Neuronal stem cell (in vitro differentiated cells): Measurements from ENCODE around the gene GPR62.

ENCODE experiments used
- DNase-seq: peaks from one replicate; pipeline ENCODE4 v3.0.0-alpha.2; 2013; ENCODE audit warnings: low spot score
- H2AFZ ChIP-seq: one replicate; pipeline ENCODE4 v1.6.1; 2013; ENCODE audit warnings: mild to moderate bottlenecking, low read length, inconsistent platforms
- H2AK5ac ChIP-seq: 2 replicates; pipeline ENCODE4 v1.6.1; 2013; ENCODE audit warnings: low read depth, mild to moderate bottlenecking, inconsistent platforms, low read length, moderate library complexity, mixed read lengths
- H2BK120ac ChIP-seq: 2 replicates; pipeline ENCODE4 v1.6.1; 2013; ENCODE audit warnings: low read depth, mild to moderate bottlenecking, inconsistent platforms, low read length, moderate library complexity, mixed read lengths
- H2BK12ac ChIP-seq: one replicate; pipeline ENCODE4 v1.6.1; 2013; ENCODE audit warnings: low read length, inconsistent platforms
- H2BK15ac ChIP-seq: 2 replicates; pipeline ENCODE4 v1.6.1; 2013; ENCODE audit warnings: mild to moderate bottlenecking, low read length, inconsistent platforms, mixed read lengths
- H2BK5ac ChIP-seq: one replicate; pipeline ENCODE4 v1.6.1; 2013; ENCODE audit warnings: inconsistent platforms, mild to moderate bottlenecking, low read length, moderate library complexity
- H3K14ac ChIP-seq: one replicate; pipeline ENCODE4 v1.6.1; 2013; ENCODE audit warnings: low read length, inconsistent platforms
- H3K18ac ChIP-seq: 2 replicates; pipeline ENCODE4 v1.6.1; 2013; ENCODE audit warnings: low read length, inconsistent platforms
- H3K23ac ChIP-seq: 2 replicates; pipeline ENCODE4 v1.6.1; 2013; ENCODE audit warnings: low read depth, mild to moderate bottlenecking, mixed read lengths, low read length, inconsistent platforms; ENCODE audit not compliant: poor library complexity
- H3K27ac ChIP-seq: replicated peaks from 3 replicates; pipeline ENCODE4 v1.5.1; 2013; ENCODE audit warnings: low read length, inconsistent platforms
- H3K27me3 ChIP-seq, 3 experiments: 2 replicates each; pipeline ENCODE4 v1.6.1; 2013; ENCODE audit warnings: low read length in 3 of 3, mild to moderate bottlenecking in 2 of 3, inconsistent platforms in 1 of 3, low read depth in 1 of 3, mixed read lengths in 1 of 3, moderate library complexity in 1 of 3; ENCODE audit not compliant: control insufficient read depth in 3 of 3, insufficient read depth in 3 of 3
- H3K36me3 ChIP-seq, 2 donors: replicated peaks in 1 of 2; 2 replicates each; pipeline ENCODE4 v1.6.1; 2013; ENCODE audit warnings: low read length in 2 of 2; ENCODE audit not compliant: control insufficient read depth in 2 of 2, insufficient read depth in 2 of 2
- H3K4ac ChIP-seq: 2 replicates; pipeline ENCODE4 v1.6.1; 2013; ENCODE audit warnings: inconsistent platforms, mild to moderate bottlenecking, low read length, moderate library complexity
- H3K4me1 ChIP-seq, 2 donors: 1 replicate in 1 of 2; 2 replicates in 1 of 2; pipeline ENCODE4 v1.6.1; 2013; ENCODE audit warnings: low read length in 2 of 2, low read depth in 1 of 2; ENCODE audit not compliant: control insufficient read depth in 2 of 2, insufficient read depth in 1 of 2
- H3K4me2 ChIP-seq: one replicate; pipeline ENCODE4 v1.6.1; 2013; ENCODE audit warnings: mild to moderate bottlenecking, low read length, inconsistent platforms; ENCODE audit not compliant: insufficient read depth, poor library complexity, severe bottlenecking
- H3K4me3 ChIP-seq, 2 donors: 2 replicates each; pipeline ENCODE4 v1.5.1; 2013; ENCODE audit warnings: low read length in 2 of 2, mild to moderate bottlenecking in 2 of 2, inconsistent platforms in 1 of 2, moderate library complexity in 1 of 2
- H3K79me1 ChIP-seq: one replicate; pipeline ENCODE4 v1.6.1; 2013; ENCODE audit warnings: low read depth, mild to moderate bottlenecking, inconsistent platforms, low read length, moderate library complexity
- H3K9ac ChIP-seq: one replicate; pipeline ENCODE4 v1.6.1; 2013; ENCODE audit warnings: mild to moderate bottlenecking, low read depth, low read length, inconsistent platforms; ENCODE audit not compliant: poor library complexity
- H3K9me3 ChIP-seq, 2 donors: replicated peaks in 1 of 2; 2 replicates each; pipeline versions ENCODE3 to v1.6.1; 2013; ENCODE audit warnings: low read length in 2 of 2, mild to moderate bottlenecking in 2 of 2, inconsistent platforms in 1 of 2, low read depth in 1 of 2, mixed read lengths in 1 of 2, moderate library complexity in 1 of 2; ENCODE audit not compliant: control insufficient read depth in 2 of 2, insufficient read depth in 1 of 2
- H4K8ac ChIP-seq: one replicate; pipeline ENCODE4 v1.6.1; 2013; ENCODE audit warnings: low read depth, mild to moderate bottlenecking, inconsistent platforms, low read length, moderate library complexity
- H4K91ac ChIP-seq: one replicate; pipeline ENCODE4 v1.6.1; 2013; ENCODE audit warnings: low read length, low read depth, mild to moderate bottlenecking, inconsistent platforms; ENCODE audit not compliant: poor library complexity
- WGBS, 2 donors: extraction: QIAGEN DNeasy Blood & Tissue Kit; methylation state at CpG; one replicate each; pipeline ENCODE4 v1.1.7; 2013; ENCODE audit warnings: missing lambda C conversion rate in 2 of 2, mixed read lengths in 1 of 2; ENCODE audit not compliant: insufficient read length in 2 of 2, insufficient replicate concordance in 1 of 2; ENCODE audit errors: extremely low coverage in 2 of 2; 5-methylcytosine and 5-hydroxymethylcytosine counted together

The GPR62 gene

GRCh38 chr3:51982838-51983577 lies 27.8 kb downstream of the GPR62 start, which contains the start of gene ACY1:
Gene ACY1 (plus strand): TSS chr3:51983535. CDS start chr3:51984065, 530 bp downstream.
- no CpG with 5 or more reads among the region's 68 CpGs for WGBS, 2 donors
- Histone ChIP-seq H3K23ac (peak within 1 kb of the TSS; percentile 97), H3K27me3 (no peaks in the 10 kb centered on the region), H2BK5ac (peak within 1 kb of the TSS; percentile 55), H3K18ac (peak within 1 kb of the TSS; percentile 89), H3K9ac (peak within 1 kb of the TSS; percentile 94), H3K4me1 (peaks cover 11 to 13% of the 10 kb centered on the region in 2 donors), H3K4me2 (peak within 1 kb of the TSS; percentile 87), H4K8ac (no peak within 1 kb of the TSS), H2AFZ (peak within 1 kb of the TSS; percentile 96), H3K14ac (peak within 1 kb of the TSS; percentile 49), H2BK12ac (peak within 1 kb of the TSS; percentile 8), H2BK120ac (peak within 1 kb of the TSS; percentile 21), H3K79me1 (peaks cover 3% of the 10 kb centered on the region), H3K36me3 (peaks cover 3 to 9% of the 10 kb centered on the region in 2 donors), H3K9me3 (no peaks in the 10 kb centered on the region), H3K4me3 (peak within 1 kb of the TSS; percentile 51 to 54), H3K4ac (peak within 1 kb of the TSS; percentile 84), H3K27ac (peak within 1 kb of the TSS; percentile 90), H4K91ac (peak within 1 kb of the TSS; percentile 69), H2AK5ac (peak within 1 kb of the TSS; percentile 99), H2BK15ac (peak within 1 kb of the TSS; percentile 91)
- DNase-seq: peak; percentile 87

GRCh38 chr3:51983578-51984268 lies 28.5 kb downstream of the GPR62 start:
- peaks cover 5% of the 10 kb centered on the region for H3K79me1 ChIP-seq
- no peak for DNase-seq
- no peak overlapping the region for H4K91ac ChIP-seq
- peak overlapping the region; percentile 89 for H3K18ac ChIP-seq
- peak overlapping the region; percentile 90 for H3K27ac ChIP-seq
- WGBS, 2 donors: no CpG with 5 or more reads among the region's 22 CpGs
- H2BK12ac ChIP-seq: no peak overlapping the region
- peak overlapping the region; percentile 51 to 54 for H3K4me3 ChIP-seq
- H3K14ac ChIP-seq: no peak overlapping the region
- H3K23ac ChIP-seq: peak overlapping the region; percentile 97
- peak overlapping the region; percentile 80 for H3K9ac ChIP-seq
- H2BK5ac ChIP-seq: peak overlapping the region; percentile 55
- H3K4ac ChIP-seq: peak overlapping the region; percentile 84
- H3K27me3 ChIP-seq: no peaks in the 10 kb centered on the region
- peak overlapping the region; percentile 99 for H2AK5ac ChIP-seq
- H2BK120ac ChIP-seq: no peak overlapping the region
- H3K9me3 ChIP-seq: no peaks in the 10 kb centered on the region
- H3K4me1 ChIP-seq: peaks cover 13 to 16% of the 10 kb centered on the region in 2 donors
- H2BK15ac ChIP-seq: peak overlapping the region; percentile 91
- H4K8ac ChIP-seq: no peak overlapping the region
- peak overlapping the region; percentile 96 for H2AFZ ChIP-seq
- peak overlapping the region; percentile 87 for H3K4me2 ChIP-seq
- H3K36me3 ChIP-seq: peaks cover 3 to 9% of the 10 kb centered on the region in 2 donors

- Histone ChIP-seq H2AK5ac (peak overlapping the region; percentile 99), H4K91ac (no peak overlapping the region), H3K79me1 (peaks cover 6% of the 10 kb centered on the region), H3K4ac (no peak overlapping the region), H4K8ac (no peak overlapping the region), H3K27ac (no peak overlapping the region), H3K9me3 (no peaks in the 10 kb centered on the region), H3K36me3 (peaks cover 3 to 9% of the 10 kb centered on the region in 2 donors), H3K23ac (no peak overlapping the region), H3K4me3 (peak overlapping the region in 1 of 2 donors; percentile 54), H2AFZ (no peak overlapping the region), H3K4me2 (no peak overlapping the region), H2BK15ac (peak overlapping the region; percentile 91), H3K18ac (no peak overlapping the region), H3K4me1 (peaks cover 13 to 16% of the 10 kb centered on the region in 2 donors), H2BK12ac (no peak overlapping the region), H2BK120ac (no peak overlapping the region), H3K9ac (peak overlapping the region; percentile 70), H3K14ac (no peak overlapping the region), H2BK5ac (peak overlapping the region; percentile 6), H3K27me3 (no peaks in the 10 kb centered on the region)
- no peak for DNase-seq
These were observed 29.1 kb downstream of the GPR62 start for GRCh38 chr3:51984269-51984647.

GRCh38 chr3:51985063-51985462 lies 29.9 kb downstream of the GPR62 start:
- no peak overlapping the region for H2BK5ac ChIP-seq
- no CpG with 5 or more reads among the region's 6 CpGs for WGBS, 2 donors

More at GRCh38 chr3:51985063-51985462, 29.9 kb downstream of the GPR62 start:
- Histone ChIP-seq H3K4me3 (no peak overlapping the region), H3K9me3 (no peaks in the 10 kb centered on the region), H3K79me1 (peaks cover 8% of the 10 kb centered on the region), H3K4me1 (peaks cover 13 to 16% of the 10 kb centered on the region in 2 donors), H3K18ac (no peak overlapping the region), H2BK120ac (no peak overlapping the region), H3K36me3 (peaks cover 3 to 9% of the 10 kb centered on the region in 2 donors), H2BK15ac (no peak overlapping the region), H2AK5ac (no peak overlapping the region), H4K91ac (no peak overlapping the region), H3K4me2 (no peak overlapping the region), H2BK12ac (peak overlapping the region; percentile 65), H3K27ac (no peak overlapping the region), H2AFZ (no peak overlapping the region), H3K4ac (no peak overlapping the region), H3K9ac (no peak overlapping the region), H3K23ac (no peak overlapping the region), H3K14ac (no peak overlapping the region), H4K8ac (no peak overlapping the region), H3K27me3 (no peaks in the 10 kb centered on the region)
- DNase-seq: no peak
